ENCODE results near the gene DLGAP5.

The DLGAP5 gene

GRCh38 chr14:55118761-55119160, 72.6 kb downstream of the DLGAP5 start:
- WGBS (ENCODE audit: extremely low coverage, insufficient coverage, insufficient read length), result no CpG with 5 or more reads among the region's 3 CpGs
- no peak overlapping the region for H3K4me3 ChIP-seq (ENCODE audit: low read depth, low read length)
- no peak overlapping the region for H3K23ac ChIP-seq (ENCODE audit: low read length)
- no peak overlapping the region for H2BK12ac ChIP-seq (ENCODE audit: low read length)
- H3K18ac ChIP-seq (ENCODE audit: low read length), result no peak overlapping the region
- no peak overlapping the region for H4K8ac ChIP-seq (ENCODE audit: low read depth, low read length)
- H2BK5ac ChIP-seq (ENCODE audit: low read depth, low read length, poor library complexity), result no peak overlapping the region
- no peaks in the 10 kb centered on the region for H3K27me3 ChIP-seq (ENCODE audit: insufficient read depth, low read length)
- no peak overlapping the region for H3K4ac ChIP-seq (ENCODE audit: low read depth, low read length)
- H2AFZ ChIP-seq (ENCODE audit: insufficient read depth, low read length, poor library complexity), result peak overlapping the region; percentile 27
- no peaks in the 10 kb centered on the region for H3K36me3 ChIP-seq (ENCODE audit: control insufficient read depth in 1 of 2, insufficient read depth in 2 of 2, low read length in 2 of 2)
- peak overlapping the region; percentile 60 for H4K91ac ChIP-seq (ENCODE audit: low read depth, low read length)
- no peak overlapping the region for H3K4me2 ChIP-seq (ENCODE audit: low read length)
- no peak for DNase-seq
- H3K14ac ChIP-seq (ENCODE audit: low read length), result no peak overlapping the region
- H3K27ac ChIP-seq (ENCODE audit: low read depth, low read length), result no peak overlapping the region
- no peaks in the 10 kb centered on the region for H3K9me3 ChIP-seq (ENCODE audit: insufficient read depth, low read depth, low read length)
- peaks cover 18% of the 10 kb centered on the region for H3K79me1 ChIP-seq (ENCODE audit: low read length)
- no peak overlapping the region for H2BK120ac ChIP-seq (ENCODE audit: insufficient read depth, low read length, poor library complexity)
- H3K9ac ChIP-seq (ENCODE audit: low read length), result no peak overlapping the region
- H3K79me2 ChIP-seq (ENCODE audit: control insufficient read depth, insufficient read depth, low read length, poor library complexity), result peaks cover 3% of the 10 kb centered on the region
- peaks cover 25 to 34% of the 10 kb centered on the region in 2 experiments for H3K4me1 ChIP-seq (ENCODE audit: control insufficient read depth in 1 of 2, insufficient read depth in 2 of 2, low read length in 2 of 2)
- H2AK5ac ChIP-seq (ENCODE audit: low read length), result no peak overlapping the region
- no peak overlapping the region for H4K12ac ChIP-seq (ENCODE audit: low read depth, low read length)

GRCh38 chr14:55117803-55118441, 73.5 kb downstream of the DLGAP5 start:
- H3K4me2 ChIP-seq (ENCODE audit: low read length), result no peak overlapping the region
- no peak overlapping the region for H3K27ac ChIP-seq (ENCODE audit: low read depth, low read length)
- H3K4ac ChIP-seq (ENCODE audit: low read depth, low read length), result no peak overlapping the region
- H3K4me1 ChIP-seq (ENCODE audit: control insufficient read depth in 1 of 2, insufficient read depth in 2 of 2, low read length in 2 of 2), result peaks cover 18 to 26% of the 10 kb centered on the region in 2 experiments
- H3K9me3 ChIP-seq (ENCODE audit: insufficient read depth, low read depth, low read length), result no peaks in the 10 kb centered on the region
- no peak overlapping the region for H2BK5ac ChIP-seq (ENCODE audit: low read depth, low read length, poor library complexity)
- no peak overlapping the region for H3K14ac ChIP-seq (ENCODE audit: low read length)
- WGBS (ENCODE audit: extremely low coverage, insufficient coverage, insufficient read length), result no CpG with 5 or more reads among the region's 7 CpGs
- no peaks in the 10 kb centered on the region for H3K79me2 ChIP-seq (ENCODE audit: control insufficient read depth, insufficient read depth, low read length, poor library complexity)
- no peak overlapping the region for H4K12ac ChIP-seq (ENCODE audit: low read depth, low read length)
- no peak overlapping the region for H4K8ac ChIP-seq (ENCODE audit: low read depth, low read length)
- H4K91ac ChIP-seq (ENCODE audit: low read depth, low read length), result peak overlapping the region; percentile 15
- no peak overlapping the region for H2BK12ac ChIP-seq (ENCODE audit: low read length)
- no peak overlapping the region for H3K23ac ChIP-seq (ENCODE audit: low read length)
- no peaks in the 10 kb centered on the region for H3K27me3 ChIP-seq (ENCODE audit: insufficient read depth, low read length)
- no peak overlapping the region for H2BK120ac ChIP-seq (ENCODE audit: insufficient read depth, low read length, poor library complexity)
- no peak overlapping the region for H3K18ac ChIP-seq (ENCODE audit: low read length)
- H2AFZ ChIP-seq (ENCODE audit: insufficient read depth, low read length, poor library complexity), result no peak overlapping the region
- H3K36me3 ChIP-seq (ENCODE audit: control insufficient read depth in 1 of 2, insufficient read depth in 2 of 2, low read length in 2 of 2), result no peaks in the 10 kb centered on the region
- no peak overlapping the region for H3K4me3 ChIP-seq (ENCODE audit: low read depth, low read length)
- H3K79me1 ChIP-seq (ENCODE audit: low read length), result peaks cover 11% of the 10 kb centered on the region
- no peak overlapping the region for H3K9ac ChIP-seq (ENCODE audit: low read length)
- H2AK5ac ChIP-seq (ENCODE audit: low read length), result no peak overlapping the region
- DNase-seq, result peak in 1 of 2 donors; percentile 49

- no peak overlapping the region for H4K8ac ChIP-seq (ENCODE audit: low read depth, low read length)
- H3K27ac ChIP-seq (ENCODE audit: low read depth, low read length), result no peak overlapping the region
- H3K4ac ChIP-seq (ENCODE audit: low read depth, low read length), result no peak overlapping the region
- H2AK5ac ChIP-seq (ENCODE audit: low read length), result no peak overlapping the region
- no peaks in the 10 kb centered on the region for H3K36me3 ChIP-seq (ENCODE audit: control insufficient read depth in 1 of 2, insufficient read depth in 2 of 2, low read length in 2 of 2)
- H3K9ac ChIP-seq (ENCODE audit: low read length), result no peak overlapping the region
- no peak overlapping the region for H3K4me3 ChIP-seq (ENCODE audit: low read depth, low read length)
- H2BK120ac ChIP-seq (ENCODE audit: insufficient read depth, low read length, poor library complexity), result no peak overlapping the region
- H2AFZ ChIP-seq (ENCODE audit: insufficient read depth, low read length, poor library complexity), result no peak overlapping the region
- H3K23ac ChIP-seq (ENCODE audit: low read length), result no peak overlapping the region
- H3K18ac ChIP-seq (ENCODE audit: low read length), result no peak overlapping the region
- H3K4me2 ChIP-seq (ENCODE audit: low read length), result no peak overlapping the region
- no peaks in the 10 kb centered on the region for H3K79me2 ChIP-seq (ENCODE audit: control insufficient read depth, insufficient read depth, low read length, poor library complexity)
- no peak overlapping the region for H4K91ac ChIP-seq (ENCODE audit: low read depth, low read length)
- H2BK12ac ChIP-seq (ENCODE audit: low read length), result no peak overlapping the region
- H3K14ac ChIP-seq (ENCODE audit: low read length), result no peak overlapping the region
- no peak overlapping the region for H2BK5ac ChIP-seq (ENCODE audit: low read depth, low read length, poor library complexity)
- H4K12ac ChIP-seq (ENCODE audit: low read depth, low read length), result no peak overlapping the region
- H3K79me1 ChIP-seq (ENCODE audit: low read length), result peaks cover 8% of the 10 kb centered on the region
- no peaks in the 10 kb centered on the region for H3K9me3 ChIP-seq (ENCODE audit: insufficient read depth, low read depth, low read length)
- peak in 1 of 2 donors; percentile 68 for DNase-seq
- WGBS (ENCODE audit: extremely low coverage, insufficient coverage, insufficient read length), result no CpG with 5 or more reads among the region's 11 CpGs
- peaks cover 12 to 17% of the 10 kb centered on the region in 2 experiments for H3K4me1 ChIP-seq (ENCODE audit: control insufficient read depth in 1 of 2, insufficient read depth in 2 of 2, low read length in 2 of 2)
- no peaks in the 10 kb centered on the region for H3K27me3 ChIP-seq (ENCODE audit: insufficient read depth, low read length)
These were observed 74.9 kb downstream of the DLGAP5 start for GRCh38 chr14:55116246-55117030.

- no peaks in the 10 kb centered on the region for H3K36me3 ChIP-seq (ENCODE audit: control insufficient read depth in 1 of 2, insufficient read depth in 2 of 2, low read length in 2 of 2)
- H2AK5ac ChIP-seq (ENCODE audit: low read length), result no peak overlapping the region
- H3K4me2 ChIP-seq (ENCODE audit: low read length), result no peak overlapping the region
- H3K23ac ChIP-seq (ENCODE audit: low read length), result no peak overlapping the region
- no peak overlapping the region for H2BK12ac ChIP-seq (ENCODE audit: low read length)
- no peak overlapping the region for H3K4me3 ChIP-seq (ENCODE audit: low read depth, low read length)
- H2BK5ac ChIP-seq (ENCODE audit: low read depth, low read length, poor library complexity), result no peak overlapping the region
- H2AFZ ChIP-seq (ENCODE audit: insufficient read depth, low read length, poor library complexity), result no peak overlapping the region
- H4K91ac ChIP-seq (ENCODE audit: low read depth, low read length), result no peak overlapping the region
- no peak overlapping the region for H3K18ac ChIP-seq (ENCODE audit: low read length)
- no peak overlapping the region for H4K8ac ChIP-seq (ENCODE audit: low read depth, low read length)
- no peak overlapping the region for H3K27ac ChIP-seq (ENCODE audit: low read depth, low read length)
- H3K9ac ChIP-seq (ENCODE audit: low read length), result no peak overlapping the region
- H2BK120ac ChIP-seq (ENCODE audit: insufficient read depth, low read length, poor library complexity), result no peak overlapping the region
- H4K12ac ChIP-seq (ENCODE audit: low read depth, low read length), result no peak overlapping the region
- peaks cover 9 to 14% of the 10 kb centered on the region in 2 experiments for H3K4me1 ChIP-seq (ENCODE audit: control insufficient read depth in 1 of 2, insufficient read depth in 2 of 2, low read length in 2 of 2)
- no peak for DNase-seq
- H3K79me1 ChIP-seq (ENCODE audit: low read length), result peaks cover 5% of the 10 kb centered on the region
- H3K27me3 ChIP-seq (ENCODE audit: insufficient read depth, low read length), result no peaks in the 10 kb centered on the region
- H3K14ac ChIP-seq (ENCODE audit: low read length), result no peak overlapping the region
- H3K79me2 ChIP-seq (ENCODE audit: control insufficient read depth, insufficient read depth, low read length, poor library complexity), result no peaks in the 10 kb centered on the region
- no peaks in the 10 kb centered on the region for H3K9me3 ChIP-seq (ENCODE audit: insufficient read depth, low read depth, low read length)
- WGBS (ENCODE audit: extremely low coverage, insufficient coverage, insufficient read length), result no CpG with 5 or more reads among the region's 4 CpGs
- no peak overlapping the region for H3K4ac ChIP-seq (ENCODE audit: low read depth, low read length)
These were observed 75.5 kb downstream of the DLGAP5 start for GRCh38 chr14:55115861-55116245.
